ENCODE measurements around the gene COL4A4. TPM values are rescaled to one million over a fixed set of nuclear protein-coding genes. Genes with fewer than 3 reads are reported as not detected.
A peak's percentile ranks its signal among the peaks of the same experiment; 100 is the strongest.

COL4A4 gene
- total and polyA plus RNA-seq, 7 experiments from 2014 or later, result 0.08 to 0.39 (median 0.19) TPM; not detected in 3

- ChIA-PET POLR2A (no interaction called here), CTCF (no interaction called here)
- DNase-seq, result no peak
- Mint-ChIP-seq H3K9me3 (no peaks in the 10 kb centered on the region), H3K4me1 (no peaks in the 10 kb centered on the region), H3K36me3 (peaks cover 0 to 4% (median 0%) of the 10 kb centered on the region in 5 donors), H3K27ac (no peak overlapping the region), H3K27me3 (no peaks in the 10 kb centered on the region), H3K4me3 (no peak overlapping the region)
- Histone ChIP-seq H3K27ac (ENCODE audit: low read depth, low read length) (no peak overlapping the region), H3K4me3 (ENCODE audit: low read length) (no peak overlapping the region), H3K27me3 (ENCODE audit: control insufficient read depth in 2 of 2, insufficient read depth in 2 of 2, low read length in 2 of 2) (no peaks in the 10 kb centered on the region), H3K9me3 (ENCODE audit: control insufficient read depth in 2 of 3, low read length in 3 of 3) (no peaks in the 10 kb centered on the region), H3K4me1 (ENCODE audit: control insufficient read depth in 2 of 2, insufficient read depth in 2 of 2, low read length in 2 of 2) (no peaks in the 10 kb centered on the region), H3K36me3 (ENCODE audit: control insufficient read depth in 2 of 3, insufficient read depth in 3 of 3, low read length in 3 of 3) (no peaks in the 10 kb centered on the region)
- intact Hi-C loops (cut with micrococcal nuclease), result no loop called here
- no peak for ATAC-seq
Observed at GRCh38 chr2:227007148-227007547, 156.9 kb downstream of the COL4A4 start.

- H3K4me3 ChIP-seq (ENCODE audit: low read length), result no peak overlapping the region
- DNase-seq, result no peak
- no peaks in the 10 kb centered on the region for H3K36me3 ChIP-seq (ENCODE audit: control insufficient read depth in 2 of 3, insufficient read depth in 3 of 3, low read length in 3 of 3)
- no peak overlapping the region for H3K27ac ChIP-seq (ENCODE audit: low read depth, low read length)
- H3K36me3 Mint-ChIP-seq, result peaks cover 0 to 6% (median 0%) of the 10 kb centered on the region in 5 donors
- no peaks in the 10 kb centered on the region for H3K9me3 ChIP-seq (ENCODE audit: control insufficient read depth in 2 of 3, low read length in 3 of 3)
- ATAC-seq, result no peak
- CTCF ChIA-PET, result no interaction called here
- POLR2A ChIA-PET, result no interaction called here
- no peaks in the 10 kb centered on the region for H3K4me1 ChIP-seq (ENCODE audit: control insufficient read depth in 2 of 2, insufficient read depth in 2 of 2, low read length in 2 of 2)
- H3K27ac Mint-ChIP-seq, result no peak overlapping the region
- H3K9me3 Mint-ChIP-seq, result no peaks in the 10 kb centered on the region
- H3K27me3 ChIP-seq (ENCODE audit: control insufficient read depth in 2 of 2, insufficient read depth in 2 of 2, low read length in 2 of 2), result no peaks in the 10 kb centered on the region
- H3K4me1 Mint-ChIP-seq, result no peaks in the 10 kb centered on the region
- no peak overlapping the region for H3K4me3 Mint-ChIP-seq
- intact Hi-C loops (cut with micrococcal nuclease), result no loop called here
- no peaks in the 10 kb centered on the region for H3K27me3 Mint-ChIP-seq
Observed at GRCh38 chr2:227006189-227006897, 157.7 kb downstream of the COL4A4 start.

- Histone ChIP-seq H3K4me1 (ENCODE audit: control insufficient read depth in 2 of 2, insufficient read depth in 2 of 2, low read length in 2 of 2) (no peaks in the 10 kb centered on the region), H3K4me3 (ENCODE audit: low read length) (no peak overlapping the region), H3K36me3 (ENCODE audit: control insufficient read depth in 2 of 3, insufficient read depth in 3 of 3, low read length in 3 of 3) (no peaks in the 10 kb centered on the region), H3K27me3 (ENCODE audit: control insufficient read depth in 2 of 2, insufficient read depth in 2 of 2, low read length in 2 of 2) (no peaks in the 10 kb centered on the region), H3K9me3 (ENCODE audit: control insufficient read depth in 2 of 3, low read length in 3 of 3) (no peaks in the 10 kb centered on the region), H3K27ac (ENCODE audit: low read depth, low read length) (no peak overlapping the region)
- Mint-ChIP-seq H3K27me3 (no peaks in the 10 kb centered on the region), H3K4me3 (no peak overlapping the region), H3K27ac (no peak overlapping the region), H3K9me3 (peaks cover 0 to 7% (median 0%) of the 10 kb centered on the region in 11 donors), H3K36me3 (peaks cover 5 to 19% (median 13%) of the 10 kb centered on the region in 5 donors), H3K4me1 (no peaks in the 10 kb centered on the region)
- ChIA-PET CTCF (no interaction called here), POLR2A (no interaction called here)
- intact Hi-C loops (cut with micrococcal nuclease), result no loop called here
- DNase-seq (no peak), ATAC-seq (no peak)
Observed at GRCh38 chr2:227004482-227004881, 159.5 kb downstream of the COL4A4 start.

GRCh38 chr2:227000123-227000522 is 163.9 kb downstream of the COL4A4 start:
- H3K27me3 ChIP-seq (ENCODE audit: control insufficient read depth in 2 of 2, insufficient read depth in 2 of 2, low read length in 2 of 2), result no peaks in the 10 kb centered on the region
- no peak overlapping the region for H3K4me3 Mint-ChIP-seq
- no peaks in the 10 kb centered on the region for H3K9me3 ChIP-seq (ENCODE audit: control insufficient read depth in 2 of 3, low read length in 3 of 3)
- H3K27ac Mint-ChIP-seq, result no peak overlapping the region
- H3K27ac ChIP-seq (ENCODE audit: low read depth, low read length), result no peak overlapping the region
- DNase-seq (no peak), ATAC-seq (no peak)
- H3K4me3 ChIP-seq (ENCODE audit: low read length), result no peak overlapping the region
- ChIA-PET CTCF (no interaction called here), POLR2A (no interaction called here)
- H3K27me3 Mint-ChIP-seq, result no peaks in the 10 kb centered on the region
- peaks cover 0 to 8% (median 2%) of the 10 kb centered on the region in 11 donors for H3K9me3 Mint-ChIP-seq
- peaks cover 0 to 21% (median 0%) of the 10 kb centered on the region in 3 experiments for H3K36me3 ChIP-seq (ENCODE audit: control insufficient read depth in 2 of 3, insufficient read depth in 3 of 3, low read length in 3 of 3)
- intact Hi-C loops (cut with micrococcal nuclease), result no loop called here
- peaks cover 0 to 3% (median 0%) of the 10 kb centered on the region in 7 donors for H3K4me1 Mint-ChIP-seq
- H3K4me1 ChIP-seq (ENCODE audit: control insufficient read depth in 2 of 2, insufficient read depth in 2 of 2, low read length in 2 of 2), result no peaks in the 10 kb centered on the region
- H3K36me3 Mint-ChIP-seq, result peaks cover 14 to 56% (median 48%) of the 10 kb centered on the region in 5 donors

GRCh38 chr2:226999661-227000060 is 164.3 kb downstream of the COL4A4 start:
- Histone ChIP-seq H3K27me3 (ENCODE audit: control insufficient read depth in 2 of 2, insufficient read depth in 2 of 2, low read length in 2 of 2) (no peaks in the 10 kb centered on the region), H3K36me3 (ENCODE audit: control insufficient read depth in 2 of 3, insufficient read depth in 3 of 3, low read length in 3 of 3) (peaks cover 0 to 21% (median 0%) of the 10 kb centered on the region in 3 experiments), H3K4me3 (ENCODE audit: low read length) (no peak overlapping the region), H3K4me1 (ENCODE audit: control insufficient read depth in 2 of 2, insufficient read depth in 2 of 2, low read length in 2 of 2) (no peaks in the 10 kb centered on the region), H3K27ac (ENCODE audit: low read depth, low read length) (no peak overlapping the region), H3K9me3 (ENCODE audit: control insufficient read depth in 2 of 3, low read length in 3 of 3) (no peaks in the 10 kb centered on the region)
- intact Hi-C loops (cut with micrococcal nuclease), result no loop called here
- H3K27me3 Mint-ChIP-seq, result no peaks in the 10 kb centered on the region
- peaks cover 0 to 6% (median 0%) of the 10 kb centered on the region in 7 donors for H3K4me1 Mint-ChIP-seq
- peaks cover 0 to 8% (median 2%) of the 10 kb centered on the region in 11 donors for H3K9me3 Mint-ChIP-seq
- H3K27ac Mint-ChIP-seq, result no peak overlapping the region
- DNase-seq (no peak), ATAC-seq (no peak)
- POLR2A ChIA-PET, result no interaction called here
- H3K4me3 Mint-ChIP-seq, result no peak overlapping the region
- CTCF ChIA-PET, result no interaction called here
- H3K36me3 Mint-ChIP-seq, result peaks cover 18 to 61% (median 52%) of the 10 kb centered on the region in 5 donors

GRCh38 chr2:226995625-226996041 is 168.4 kb downstream of the COL4A4 start:
- Histone ChIP-seq H3K27ac (ENCODE audit: low read depth, low read length) (no peak overlapping the region), H3K36me3 (ENCODE audit: control insufficient read depth in 2 of 3, insufficient read depth in 3 of 3, low read length in 3 of 3) (peaks cover 0 to 23% (median 0%) of the 10 kb centered on the region in 3 experiments), H3K4me3 (ENCODE audit: low read length) (no peak overlapping the region), H3K4me1 (ENCODE audit: control insufficient read depth in 2 of 2, insufficient read depth in 2 of 2, low read length in 2 of 2) (no peaks in the 10 kb centered on the region), H3K27me3 (ENCODE audit: control insufficient read depth in 2 of 2, insufficient read depth in 2 of 2, low read length in 2 of 2) (no peaks in the 10 kb centered on the region), H3K9me3 (ENCODE audit: control insufficient read depth in 2 of 3, low read length in 3 of 3) (no peaks in the 10 kb centered on the region)
- DNase-seq, result peak in 1 of 9 donors; percentile 44
- intact Hi-C loops (cut with micrococcal nuclease), result no loop called here
- ATAC-seq, result no peak
- no peak overlapping the region for H3K27ac Mint-ChIP-seq
- ChIA-PET CTCF (no interaction called here), POLR2A (no interaction called here)
- H3K9me3 Mint-ChIP-seq, result peaks cover 0 to 8% (median 2%) of the 10 kb centered on the region in 11 donors
- peaks cover 22 to 81% (median 65%) of the 10 kb centered on the region in 5 donors for H3K36me3 Mint-ChIP-seq
- H3K27me3 Mint-ChIP-seq, result no peaks in the 10 kb centered on the region
- peaks cover 0 to 6% (median 0%) of the 10 kb centered on the region in 7 donors for H3K4me1 Mint-ChIP-seq
- no peak overlapping the region for H3K4me3 Mint-ChIP-seq

- peaks cover 0 to 29% (median 0%) of the 10 kb centered on the region in 3 experiments for H3K36me3 ChIP-seq (ENCODE audit: control insufficient read depth in 2 of 3, insufficient read depth in 3 of 3, low read length in 3 of 3)
- peaks cover 19 to 79% (median 58%) of the 10 kb centered on the region in 5 donors for H3K36me3 Mint-ChIP-seq
Observed at GRCh38 chr2:226994775-226995174, 169.2 kb downstream of the COL4A4 start.

More at GRCh38 chr2:226994775-226995174, 169.2 kb downstream of the COL4A4 start:
- Mint-ChIP-seq H3K27ac (no peak overlapping the region), H3K27me3 (no peaks in the 10 kb centered on the region), H3K9me3 (peaks cover 0 to 8% (median 0%) of the 10 kb centered on the region in 11 donors), H3K4me3 (no peak overlapping the region), H3K4me1 (peaks cover 0 to 6% (median 0%) of the 10 kb centered on the region in 7 donors)
- Histone ChIP-seq H3K9me3 (ENCODE audit: control insufficient read depth in 2 of 3, low read length in 3 of 3) (no peaks in the 10 kb centered on the region), H3K4me1 (ENCODE audit: control insufficient read depth in 2 of 2, insufficient read depth in 2 of 2, low read length in 2 of 2) (no peaks in the 10 kb centered on the region), H3K4me3 (ENCODE audit: low read length) (no peak overlapping the region), H3K27me3 (ENCODE audit: control insufficient read depth in 2 of 2, insufficient read depth in 2 of 2, low read length in 2 of 2) (no peaks in the 10 kb centered on the region), H3K27ac (ENCODE audit: low read depth, low read length) (no peak overlapping the region)
- CTCF ChIA-PET, result no interaction called here
- no peak for DNase-seq
- ATAC-seq, result no peak
- intact Hi-C loops (cut with micrococcal nuclease), result no loop called here
- POLR2A ChIA-PET, result no interaction called here
